HepG2 (cell line): Measurements from ENCODE around the gene IPO9. TPM values are rescaled to one million over a fixed set of nuclear protein-coding genes. Genes with fewer than 3 reads are reported as not detected.

Experiments used
- ARNTL ChIP-seq: sonication (generic); formaldehyde crosslinking; IDR thresholded peaks from 2 replicates; pipeline ENCODE4 v1.4.0; 2020; ENCODE audit warnings: mild to moderate bottlenecking, missing genetic modification reagents
- FOXP1 ChIP-seq, 2 experiments: fragments of 450-650 bp in 1 of 2; IDR thresholded peaks; 2 replicates each; pipeline ENCODE4 v1.6.1; 2017 to 2018; ENCODE audit warnings: antibody characterized with exemption in 1 of 2
- IKZF4 ChIP-seq: sonication (generic); formaldehyde crosslinking; IDR thresholded peaks from 2 replicates; pipeline ENCODE4 v1.5.1; 2020; ENCODE audit warnings: borderline replicate concordance, mild to moderate bottlenecking, low read depth, missing genetic modification reagents; ENCODE audit errors: not compliant biosample characterization
- KDM6A ChIP-seq: IDR thresholded peaks from 2 replicates; pipeline ENCODE4 v1.6.1; 2016; ENCODE audit warnings: low read depth
- MED8 ChIP-seq: sonication (generic); formaldehyde crosslinking; IDR thresholded peaks from 2 replicates; pipeline ENCODE4 v1.8.1; 2023; ENCODE audit warnings: mild to moderate bottlenecking, missing genetic modification reagents; ENCODE audit not compliant: insufficient replicate concordance
- MYC ChIP-seq: sonication (generic); formaldehyde crosslinking; IDR thresholded peaks from 2 replicates; pipeline ENCODE4 v1.9.0; 2021; ENCODE audit warnings: missing genetic modification reagents, borderline replicate concordance
- NFATC3 ChIP-seq: sonication (generic); formaldehyde crosslinking; IDR thresholded peaks from 2 replicates; pipeline ENCODE4 v1.5.1; 2020; ENCODE audit warnings: mild to moderate bottlenecking, missing genetic modification reagents
- RAD21 ChIP-seq: fragments of 450-650 bp; formaldehyde crosslinking; IDR thresholded peaks from 2 replicates; pipeline ENCODE4 v1.5.0; 2020; ENCODE audit warnings: mild to moderate bottlenecking
- RXRA ChIP-seq: sonication (generic); formaldehyde crosslinking; IDR thresholded peaks from 2 replicates; pipeline ENCODE4 v1.5.1; 2020; ENCODE audit warnings: missing genetic modification reagents
- TP53 ChIP-seq: sonication (generic); formaldehyde crosslinking; conservative IDR thresholded peaks from 2 replicates; pipeline ENCODE4 v1.4.0; 2020; ENCODE audit warnings: missing genetic modification reagents
- ZBED4 ChIP-seq: sonication (generic); formaldehyde crosslinking; IDR thresholded peaks from 2 replicates; pipeline ENCODE4 v1.4.0; 2020; ENCODE audit warnings: missing genetic modification reagents, borderline replicate concordance
- ZNF138 ChIP-seq: sonication (generic); formaldehyde crosslinking; IDR thresholded peaks from 2 replicates; pipeline ENCODE4 v1.5.0; 2020; ENCODE audit warnings: mild to moderate bottlenecking, low read depth, missing genetic modification reagents
- ZNF557 ChIP-seq: sonication (generic); formaldehyde crosslinking; IDR thresholded peaks from 2 replicates; pipeline ENCODE4 v1.4.0; 2020; ENCODE audit warnings: missing genetic modification reagents
- ZNF563 ChIP-seq: sonication (generic); formaldehyde crosslinking; IDR thresholded peaks from 2 replicates; pipeline ENCODE4 v1.8.0; 2022; ENCODE audit warnings: mild to moderate bottlenecking, moderate library complexity, missing genetic modification reagents
- ZNF678 ChIP-seq: sonication (generic); formaldehyde crosslinking; IDR thresholded peaks from 2 replicates; pipeline ENCODE4 v1.4.0; 2020; ENCODE audit warnings: mild to moderate bottlenecking, missing genetic modification reagents
- ZNF772 ChIP-seq: sonication (generic); formaldehyde crosslinking; IDR thresholded peaks from 2 replicates; pipeline ENCODE4 v1.5.0; 2020; ENCODE audit warnings: mild to moderate bottlenecking, missing genetic modification reagents
- polyA plus RNA-seq, 8 experiments: library from polyadenylated mRNA; depleted of rRNA in 3 of 8; stranded (reverse) in 7 of 8; unstranded in 1 of 8; fragments of >200 nt; fragmentation: Illumina TruSeq in 4 of 8; extraction: Trizol in 4 of 8; gene quantifications; 2 replicates each; pipeline versions ENCODE4 v1.2.1 to v1.2.3, GENCODE V29; 2011 to 2016; ENCODE audit warnings: low read depth in 4 of 8, missing spikeins in 1 of 8, mixed read lengths in 1 of 8; ENCODE audit not compliant: insufficient read depth in 1 of 8
- total RNA-seq, 5 experiments: library from RNA; depleted of rRNA; stranded (reverse); fragments of >200 nt; fragmentation: Illumina TruSeq; extraction: Trizol; gene quantifications; 2 replicates each; pipeline ENCODE4 v1.2.3, GENCODE V29; 2016; ENCODE audit warnings: low read depth in 1 of 5
- TF ChIP-seq, protein P1 (sequence below): sonication (generic); formaldehyde crosslinking; IDR thresholded peaks from 2 replicates; pipeline ENCODE4 v1.4.0; 2020; ENCODE audit warnings: missing genetic modification reagents
- TF ChIP-seq, protein P2 (sequence below), 2 experiments: fragments of 450-650 bp in 1 of 2; sonication (generic) in 1 of 2; formaldehyde crosslinking; IDR thresholded peaks; 2 replicates each; pipeline versions ENCODE4 v1.5.0 to v1.8.0; 2020 to 2022; ENCODE audit warnings: mild to moderate bottlenecking in 1 of 2, missing genetic modification reagents in 1 of 2
- TF ChIP-seq, protein P3 (sequence below): sonication (generic); formaldehyde crosslinking; IDR thresholded peaks from 2 replicates; pipeline ENCODE4 v1.5.1; 2020; ENCODE audit warnings: missing genetic modification reagents, mild to moderate bottlenecking, borderline replicate concordance

IPO9 gene
- total and polyA plus RNA-seq, 2 of the 13 experiments (the other 11 are each of a cell fraction or from before 2014, with no cell fraction given): 31.0 to 34.8 TPM

- TF ChIP-seq, protein P1, sequence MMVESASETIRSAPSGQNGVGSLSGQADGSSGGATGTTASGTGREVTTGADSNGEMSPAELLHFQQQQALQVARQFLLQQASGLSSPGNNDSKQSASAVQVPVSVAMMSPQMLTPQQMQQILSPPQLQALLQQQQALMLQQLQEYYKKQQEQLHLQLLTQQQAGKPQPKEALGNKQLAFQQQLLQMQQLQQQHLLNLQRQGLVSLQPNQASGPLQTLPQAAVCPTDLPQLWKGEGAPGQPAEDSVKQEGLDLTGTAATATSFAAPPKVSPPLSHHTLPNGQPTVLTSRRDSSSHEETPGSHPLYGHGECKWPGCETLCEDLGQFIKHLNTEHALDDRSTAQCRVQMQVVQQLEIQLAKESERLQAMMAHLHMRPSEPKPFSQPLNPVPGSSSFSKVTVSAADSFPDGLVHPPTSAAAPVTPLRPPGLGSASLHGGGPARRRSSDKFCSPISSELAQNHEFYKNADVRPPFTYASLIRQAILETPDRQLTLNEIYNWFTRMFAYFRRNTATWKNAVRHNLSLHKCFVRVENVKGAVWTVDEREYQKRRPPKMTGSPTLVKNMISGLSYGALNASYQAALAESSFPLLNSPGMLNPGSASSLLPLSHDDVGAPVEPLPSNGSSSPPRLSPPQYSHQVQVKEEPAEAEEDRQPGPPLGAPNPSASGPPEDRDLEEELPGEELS (CRISPR knock-in tag): no peak; the same call in 1 of the 2 replicates
- TF ChIP-seq ZNF557 (CRISPR knock-in tag): no peak
- no peak for TF ChIP-seq TP53
- TF ChIP-seq ZNF678 (CRISPR knock-in tag): no peak
- TF ChIP-seq ARNTL (CRISPR knock-in tag): no peak
- TF ChIP-seq IKZF4 (CRISPR knock-in tag): no peak
- TF ChIP-seq MYC (CRISPR knock-in tag): 0 out of 2 replicates have a peak, but pooled peaks have one; percentile 25
- TF ChIP-seq, protein P2, sequence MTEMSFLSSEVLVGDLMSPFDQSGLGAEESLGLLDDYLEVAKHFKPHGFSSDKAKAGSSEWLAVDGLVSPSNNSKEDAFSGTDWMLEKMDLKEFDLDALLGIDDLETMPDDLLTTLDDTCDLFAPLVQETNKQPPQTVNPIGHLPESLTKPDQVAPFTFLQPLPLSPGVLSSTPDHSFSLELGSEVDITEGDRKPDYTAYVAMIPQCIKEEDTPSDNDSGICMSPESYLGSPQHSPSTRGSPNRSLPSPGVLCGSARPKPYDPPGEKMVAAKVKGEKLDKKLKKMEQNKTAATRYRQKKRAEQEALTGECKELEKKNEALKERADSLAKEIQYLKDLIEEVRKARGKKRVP (CRISPR knock-in tag; IDR thresholded peaks at IDR 0.05): peak in 1 of 2 experiments; percentile 89; a peak in 2 of 4 replicates
- no peak for TF ChIP-seq MED8 (CRISPR knock-in tag)
- no peak for TF ChIP-seq NFATC3 (CRISPR knock-in tag)
- peak; percentile 92 for TF ChIP-seq RAD21 (CRISPR knock-in tag)
- TF ChIP-seq KDM6A (CRISPR knock-in tag): no peak
- peak; percentile 54; the same call in 1 of the 2 replicates for TF ChIP-seq RXRA
- TF ChIP-seq ZNF138: no peak
- no peak for TF ChIP-seq ZNF563
- no peak for TF ChIP-seq ZBED4
- TF ChIP-seq, protein P3, sequence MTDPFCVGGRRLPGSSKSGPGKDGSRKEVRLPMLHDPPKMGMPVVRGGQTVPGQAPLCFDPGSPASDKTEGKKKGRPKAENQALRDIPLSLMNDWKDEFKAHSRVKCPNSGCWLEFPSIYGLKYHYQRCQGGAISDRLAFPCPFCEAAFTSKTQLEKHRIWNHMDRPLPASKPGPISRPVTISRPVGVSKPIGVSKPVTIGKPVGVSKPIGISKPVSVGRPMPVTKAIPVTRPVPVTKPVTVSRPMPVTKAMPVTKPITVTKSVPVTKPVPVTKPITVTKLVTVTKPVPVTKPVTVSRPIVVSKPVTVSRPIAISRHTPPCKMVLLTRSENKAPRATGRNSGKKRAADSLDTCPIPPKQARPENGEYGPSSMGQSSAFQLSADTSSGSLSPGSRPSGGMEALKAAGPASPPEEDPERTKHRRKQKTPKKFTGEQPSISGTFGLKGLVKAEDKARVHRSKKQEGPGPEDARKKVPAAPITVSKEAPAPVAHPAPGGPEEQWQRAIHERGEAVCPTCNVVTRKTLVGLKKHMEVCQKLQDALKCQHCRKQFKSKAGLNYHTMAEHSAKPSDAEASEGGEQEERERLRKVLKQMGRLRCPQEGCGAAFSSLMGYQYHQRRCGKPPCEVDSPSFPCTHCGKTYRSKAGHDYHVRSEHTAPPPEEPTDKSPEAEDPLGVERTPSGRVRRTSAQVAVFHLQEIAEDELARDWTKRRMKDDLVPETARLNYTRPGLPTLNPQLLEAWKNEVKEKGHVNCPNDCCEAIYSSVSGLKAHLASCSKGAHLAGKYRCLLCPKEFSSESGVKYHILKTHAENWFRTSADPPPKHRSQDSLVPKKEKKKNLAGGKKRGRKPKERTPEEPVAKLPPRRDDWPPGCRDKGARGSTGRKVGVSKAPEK (CRISPR knock-in tag): no peak
- TF ChIP-seq ZNF772: no peak
- TF ChIP-seq FOXP1 (IDR thresholded peaks at IDR 0.05): no peak
- no peak for TF ChIP-seq FOXP1 (CRISPR knock-in tag; IDR thresholded peaks at IDR 0.05)
Measured at GRCh38 chr1:201895913-201896807, 67.2 kb downstream of the IPO9 start (continued).
